Natural killer cell (primary cell): Measurements from ENCODE around the gene CRYGB. TPM values are rescaled to one million over a fixed set of nuclear protein-coding genes. Genes with fewer than 3 reads are reported as not detected.

ENCODE experiments used
- ATAC-seq, 3 donors: fragments of 150-1000 bp in 2 of 3; fragments of 200-7000 bp in 1 of 3; cut with Tn5 transposase; 1 replicate in 1 of 3; 2 replicates in 2 of 3; pipeline ENCODE4 v1.10.0; 2021; ENCODE audit warnings: mild to moderate bottlenecking in 2 of 3, moderate library complexity in 2 of 3
- DNase-seq, 2 donors: peaks; one replicate each; pipeline versions ENCODE4 v3.0.0 to v3.0.0-alpha.2; 2013 to 2021; ENCODE audit warnings: mixed read lengths in 1 of 2
- H3K27ac ChIP-seq: one replicate; pipeline ENCODE4 v1.5.1; 2013; ENCODE audit warnings: mild to moderate bottlenecking, low read length
- H3K27me3 ChIP-seq: one replicate; pipeline ENCODE4 v1.6.1; 2013; ENCODE audit warnings: low read length; ENCODE audit not compliant: control insufficient read depth, insufficient read depth
- H3K36me3 ChIP-seq: one replicate; pipeline ENCODE4 v1.6.1; 2013; ENCODE audit warnings: low read length; ENCODE audit not compliant: control insufficient read depth, insufficient read depth
- H3K4me1 ChIP-seq: one replicate; pipeline ENCODE4 v1.6.1; 2013; ENCODE audit warnings: low read length; ENCODE audit not compliant: control insufficient read depth, insufficient read depth
- H3K4me3 ChIP-seq: one replicate; pipeline ENCODE4 v1.5.1; 2013; ENCODE audit warnings: low read length
- H3K9me3 ChIP-seq: one replicate; pipeline ENCODE4 v1.6.1; 2013; ENCODE audit warnings: low read length; ENCODE audit not compliant: control insufficient read depth, insufficient read depth
- H3K27ac Mint-ChIP-seq, 2 donors: one replicate each; pipeline ENCODE4 v1.8.0; 2022; ENCODE audit warnings: mild to moderate bottlenecking in 2 of 2, mixed read lengths in 2 of 2, moderate library complexity in 1 of 2
- H3K27me3 Mint-ChIP-seq, 2 donors: one replicate each; pipeline ENCODE4 v1.8.0; 2022; ENCODE audit warnings: low read depth in 2 of 2, mixed read lengths in 2 of 2
- H3K36me3 Mint-ChIP-seq: one replicate; pipeline ENCODE4 v1.8.0; 2022; ENCODE audit warnings: mixed read lengths
- H3K4me1 Mint-ChIP-seq, 2 donors: one replicate each; pipeline ENCODE4 v1.8.0; 2022; ENCODE audit warnings: mixed read lengths in 2 of 2
- H3K4me3 Mint-ChIP-seq: one replicate; pipeline ENCODE4 v1.8.0; 2022; ENCODE audit warnings: mild to moderate bottlenecking, moderate library complexity, mixed read lengths
- H3K9me3 Mint-ChIP-seq, 2 donors: one replicate each; pipeline ENCODE4 v1.8.0; 2022; ENCODE audit warnings: mixed read lengths in 2 of 2
- WGBS: methylation state at CpG from one replicate; pipeline ENCODE4 v1.1.7; 2013; ENCODE audit warnings: missing lambda C conversion rate; ENCODE audit not compliant: insufficient coverage; 5-methylcytosine and 5-hydroxymethylcytosine counted together
- intact Hi-C: fragments of 100-400 bp; cut with micrococcal nuclease; formaldehyde crosslinking; loops from one replicate; pipeline ENCODE4 v1.14.2; 2022
- total RNA-seq, 4 donors: library from RNA; stranded (reverse); fragments of 120-200 nt in 1 of 4; gene quantifications; one replicate each; pipeline versions ENCODE4 v1.2.3 to v1.2.4, GENCODE V29; 2013 to 2022
- TF ChIP-seq, protein P1 (sequence below): fragments of 200-600 bp; IDR thresholded peaks from one replicate; pipeline ENCODE4 v1.8.0; 2022; ENCODE audit warnings: antibody characterized with exemption

Gene CRYGB
- total RNA-seq, 3 donors from 2014 or later (not counting 1 experiment from before 2014, with no cell fraction given): not detected

DNA sequence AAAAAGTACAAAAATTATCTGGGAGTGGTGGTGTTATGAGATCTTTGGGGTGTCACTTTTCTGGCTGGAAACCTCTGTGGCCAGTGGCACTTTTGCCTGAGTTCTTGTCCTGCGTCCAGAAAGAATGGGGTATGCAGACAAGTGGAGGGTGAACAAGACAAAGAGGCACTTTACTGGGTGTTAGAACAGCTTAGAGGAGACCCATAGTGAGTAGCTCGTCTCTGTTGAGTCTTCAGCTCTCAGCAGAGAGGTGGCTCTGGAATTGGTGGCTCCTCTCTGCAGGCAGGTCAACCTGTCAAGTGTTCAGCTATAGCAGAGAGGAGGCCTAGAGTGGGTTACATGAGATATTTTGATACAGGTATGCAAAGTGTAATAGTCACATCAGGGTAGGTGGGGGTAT, 47.7 kb downstream of the CRYGB start:
- H3K36me3 Mint-ChIP-seq: no peaks in the 10 kb centered on the region
- DNase-seq (no peak), ATAC-seq (no peak)
- no peak overlapping the region for H3K27ac Mint-ChIP-seq
- Histone ChIP-seq H3K36me3 (no peaks in the 10 kb centered on the region), H3K4me1 (peaks cover 14% of the 10 kb centered on the region), H3K9me3 (no peaks in the 10 kb centered on the region), H3K27ac (no peak overlapping the region), H3K4me3 (no peak overlapping the region), H3K27me3 (no peaks in the 10 kb centered on the region)
- H3K27me3 Mint-ChIP-seq: no peaks in the 10 kb centered on the region
- no peak overlapping the region for H3K4me3 Mint-ChIP-seq
- intact Hi-C loops: no loop called here
- WGBS: 86% methylated on average over 2 of the region's 2 CpGs
- TF ChIP-seq, protein P1, sequence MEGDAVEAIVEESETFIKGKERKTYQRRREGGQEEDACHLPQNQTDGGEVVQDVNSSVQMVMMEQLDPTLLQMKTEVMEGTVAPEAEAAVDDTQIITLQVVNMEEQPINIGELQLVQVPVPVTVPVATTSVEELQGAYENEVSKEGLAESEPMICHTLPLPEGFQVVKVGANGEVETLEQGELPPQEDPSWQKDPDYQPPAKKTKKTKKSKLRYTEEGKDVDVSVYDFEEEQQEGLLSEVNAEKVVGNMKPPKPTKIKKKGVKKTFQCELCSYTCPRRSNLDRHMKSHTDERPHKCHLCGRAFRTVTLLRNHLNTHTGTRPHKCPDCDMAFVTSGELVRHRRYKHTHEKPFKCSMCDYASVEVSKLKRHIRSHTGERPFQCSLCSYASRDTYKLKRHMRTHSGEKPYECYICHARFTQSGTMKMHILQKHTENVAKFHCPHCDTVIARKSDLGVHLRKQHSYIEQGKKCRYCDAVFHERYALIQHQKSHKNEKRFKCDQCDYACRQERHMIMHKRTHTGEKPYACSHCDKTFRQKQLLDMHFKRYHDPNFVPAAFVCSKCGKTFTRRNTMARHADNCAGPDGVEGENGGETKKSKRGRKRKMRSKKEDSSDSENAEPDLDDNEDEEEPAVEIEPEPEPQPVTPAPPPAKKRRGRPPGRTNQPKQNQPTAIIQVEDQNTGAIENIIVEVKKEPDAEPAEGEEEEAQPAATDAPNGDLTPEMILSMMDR: no peak
- H3K9me3 Mint-ChIP-seq: no peaks in the 10 kb centered on the region
- peaks cover 19 to 24% of the 10 kb centered on the region in 2 donors for H3K4me1 Mint-ChIP-seq

DNA sequence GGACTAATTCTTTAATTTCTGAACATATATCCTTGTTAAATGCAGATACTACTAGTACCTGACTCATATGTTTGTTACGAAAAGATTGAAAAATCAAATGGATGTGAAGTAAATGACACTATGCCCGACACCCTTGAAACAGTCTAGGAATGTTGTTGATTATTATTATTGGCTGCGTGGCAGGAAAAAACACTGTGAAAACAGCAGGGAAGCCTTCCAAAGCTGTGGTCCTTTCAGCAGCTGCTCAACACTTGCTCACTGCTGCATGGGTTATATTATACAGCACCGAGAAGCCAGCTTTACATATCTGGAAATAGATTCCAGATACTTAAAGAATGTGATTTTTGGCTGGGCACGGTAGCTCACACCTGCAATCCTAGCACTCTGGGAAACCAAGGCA, 48.2 kb downstream of the CRYGB start:
- no peaks in the 10 kb centered on the region for H3K36me3 Mint-ChIP-seq
- WGBS: 93% methylated on average over 5 of the region's 5 CpGs

DNA sequence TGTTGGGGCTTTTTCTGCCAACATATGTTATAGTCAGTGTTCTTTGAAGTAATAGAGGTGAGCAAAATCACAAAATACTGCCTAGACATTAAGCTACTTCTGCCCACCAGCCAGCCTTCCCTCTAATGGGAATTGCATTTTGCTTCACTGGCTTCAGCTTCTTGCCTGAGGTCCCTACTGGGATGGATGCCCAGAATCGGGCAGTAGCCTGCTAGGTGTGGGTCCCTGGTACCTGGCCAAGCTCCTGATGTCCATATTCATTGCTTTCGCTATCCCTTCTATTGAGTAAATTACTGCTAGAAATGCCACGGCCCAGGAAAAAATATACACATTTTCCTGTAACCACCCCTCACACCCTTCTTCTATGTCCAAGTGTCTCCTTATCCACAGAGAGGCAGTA, 48.6 kb downstream of the CRYGB start:
- Mint-ChIP-seq H3K4me1 (peaks cover 19 to 24% of the 10 kb centered on the region in 2 donors), H3K27me3 (no peaks in the 10 kb centered on the region), H3K9me3 (no peaks in the 10 kb centered on the region), H3K36me3 (no peaks in the 10 kb centered on the region), H3K4me3 (no peak overlapping the region), H3K27ac (no peak overlapping the region)
- intact Hi-C loops: no loop called here
- Histone ChIP-seq H3K27ac (no peak overlapping the region), H3K4me1 (peaks cover 14% of the 10 kb centered on the region), H3K36me3 (no peaks in the 10 kb centered on the region), H3K4me3 (no peak overlapping the region), H3K27me3 (no peaks in the 10 kb centered on the region), H3K9me3 (no peaks in the 10 kb centered on the region)
- ATAC-seq: no peak
- TF ChIP-seq, protein P1: no peak
- DNase-seq: no peak
- WGBS: 77% methylated on average over 3 of the region's 3 CpGs

More for the DNA sequence above, 48.2 kb downstream of the CRYGB start:
- ATAC-seq (no peak), DNase-seq (no peak)
- Mint-ChIP-seq H3K4me1 (peaks cover 19 to 24% of the 10 kb centered on the region in 2 donors), H3K27ac (no peak overlapping the region), H3K4me3 (no peak overlapping the region), H3K9me3 (no peaks in the 10 kb centered on the region), H3K27me3 (no peaks in the 10 kb centered on the region)
- intact Hi-C loops: no loop called here
- no peak overlapping the region for H3K4me3 ChIP-seq
- H3K9me3 ChIP-seq: no peaks in the 10 kb centered on the region
- H3K4me1 ChIP-seq: peaks cover 14% of the 10 kb centered on the region
- H3K27me3 ChIP-seq: no peaks in the 10 kb centered on the region
- no peak overlapping the region for H3K27ac ChIP-seq
- no peaks in the 10 kb centered on the region for H3K36me3 ChIP-seq
- TF ChIP-seq, protein P1: no peak

DNA sequence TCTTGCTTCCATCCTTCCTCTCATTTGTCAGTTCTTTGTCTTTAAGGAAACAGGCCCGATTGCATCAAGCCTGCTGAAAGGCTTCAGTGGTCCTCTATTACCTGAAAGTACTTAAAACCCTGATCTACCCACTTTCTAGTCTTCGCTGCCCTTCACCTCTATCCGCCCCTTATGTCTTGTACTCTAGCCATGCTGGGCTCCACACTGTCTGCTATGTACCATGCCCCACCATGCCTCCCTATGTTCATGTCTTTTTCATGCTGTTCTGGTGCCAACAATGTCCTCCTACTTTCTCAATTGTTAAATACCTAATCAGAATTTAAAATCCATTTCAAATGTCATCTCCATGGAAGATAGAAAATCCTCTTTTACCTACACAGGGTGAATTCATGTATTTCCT, 49.9 kb downstream of the CRYGB start:
- no peaks in the 10 kb centered on the region for H3K36me3 Mint-ChIP-seq
- WGBS: 77% methylated on average over 3 of the region's 3 CpGs
- no peak overlapping the region for H3K27ac Mint-ChIP-seq
- H3K27ac ChIP-seq: no peak overlapping the region
- H3K27me3 Mint-ChIP-seq: no peaks in the 10 kb centered on the region
- no peaks in the 10 kb centered on the region for H3K9me3 Mint-ChIP-seq
- H3K4me3 Mint-ChIP-seq: no peak overlapping the region
- intact Hi-C loops: no loop called here
- H3K4me1 ChIP-seq: peaks cover 9% of the 10 kb centered on the region
- no peak for ATAC-seq
- H3K36me3 ChIP-seq: no peaks in the 10 kb centered on the region
- TF ChIP-seq, protein P1: no peak
- H3K4me3 ChIP-seq: no peak overlapping the region
- H3K4me1 Mint-ChIP-seq: peaks cover 15% of the 10 kb centered on the region in 2 donors
- H3K27me3 ChIP-seq: no peaks in the 10 kb centered on the region
- no peaks in the 10 kb centered on the region for H3K9me3 ChIP-seq
- DNase-seq: no peak
